Measurements from ENCODE around the gene EGFL7.
"Not testable (repeated sequence)": the region's sequence is repeated elsewhere in the genome, so short reads cannot be mapped to it uniquely, and the experiment has no call there.

Gene EGFL7

DNA sequence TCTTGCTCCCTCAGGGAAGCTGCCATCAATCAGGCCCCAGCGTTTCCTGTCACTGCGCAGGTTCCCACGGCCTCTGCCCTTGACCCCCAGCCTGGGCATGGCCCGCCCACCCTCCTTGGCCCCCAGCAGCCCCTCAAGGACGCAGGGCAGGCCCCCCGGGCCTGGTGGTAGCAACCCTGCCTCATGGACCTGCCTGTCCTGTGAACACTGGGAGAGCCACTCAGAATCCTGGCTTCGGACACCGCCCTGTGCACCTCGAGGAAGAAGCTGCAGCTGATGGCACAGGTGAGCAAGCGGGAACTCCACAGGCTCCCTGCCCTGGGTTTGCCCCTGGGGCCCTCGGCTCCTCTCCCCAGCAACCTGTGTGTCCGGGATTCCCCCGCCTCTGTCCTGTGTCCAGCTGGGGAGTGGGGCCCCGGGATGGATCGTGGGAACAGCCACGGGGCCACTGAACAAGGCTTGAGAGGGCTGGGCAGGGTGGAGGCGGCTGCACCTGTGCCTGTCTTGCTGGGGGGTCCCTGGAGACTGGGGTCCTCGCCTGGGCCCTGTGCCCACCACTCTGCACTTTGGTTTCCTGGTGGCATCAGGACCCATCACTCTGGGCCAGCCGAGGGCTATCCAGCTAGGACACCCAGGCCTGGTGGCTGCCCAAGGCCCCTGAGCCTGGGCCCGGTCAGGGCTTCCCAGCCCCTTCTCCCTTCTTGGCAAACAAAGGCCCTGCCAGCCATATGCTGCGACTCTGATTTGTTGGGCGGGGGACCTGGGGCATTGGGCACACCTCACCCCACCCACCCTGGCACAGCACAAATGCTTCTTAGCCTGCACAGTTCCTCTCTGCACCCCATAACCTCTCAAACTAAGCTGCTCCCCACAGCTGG is 33.5 kb upstream of the EGFL7 start:
- TF ChIP-seq, protein P1, sequence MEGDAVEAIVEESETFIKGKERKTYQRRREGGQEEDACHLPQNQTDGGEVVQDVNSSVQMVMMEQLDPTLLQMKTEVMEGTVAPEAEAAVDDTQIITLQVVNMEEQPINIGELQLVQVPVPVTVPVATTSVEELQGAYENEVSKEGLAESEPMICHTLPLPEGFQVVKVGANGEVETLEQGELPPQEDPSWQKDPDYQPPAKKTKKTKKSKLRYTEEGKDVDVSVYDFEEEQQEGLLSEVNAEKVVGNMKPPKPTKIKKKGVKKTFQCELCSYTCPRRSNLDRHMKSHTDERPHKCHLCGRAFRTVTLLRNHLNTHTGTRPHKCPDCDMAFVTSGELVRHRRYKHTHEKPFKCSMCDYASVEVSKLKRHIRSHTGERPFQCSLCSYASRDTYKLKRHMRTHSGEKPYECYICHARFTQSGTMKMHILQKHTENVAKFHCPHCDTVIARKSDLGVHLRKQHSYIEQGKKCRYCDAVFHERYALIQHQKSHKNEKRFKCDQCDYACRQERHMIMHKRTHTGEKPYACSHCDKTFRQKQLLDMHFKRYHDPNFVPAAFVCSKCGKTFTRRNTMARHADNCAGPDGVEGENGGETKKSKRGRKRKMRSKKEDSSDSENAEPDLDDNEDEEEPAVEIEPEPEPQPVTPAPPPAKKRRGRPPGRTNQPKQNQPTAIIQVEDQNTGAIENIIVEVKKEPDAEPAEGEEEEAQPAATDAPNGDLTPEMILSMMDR (IDR thresholded peaks at IDR 0.05; ENCODE audit: control insufficient read depth, extremely low read depth, insufficient read depth) = no peak
- no peak for DNase-seq (ENCODE audit: low read depth)
- no peak overlapping the region for H3K4me3 ChIP-seq (ENCODE audit: low read depth, low read length)

DNA sequence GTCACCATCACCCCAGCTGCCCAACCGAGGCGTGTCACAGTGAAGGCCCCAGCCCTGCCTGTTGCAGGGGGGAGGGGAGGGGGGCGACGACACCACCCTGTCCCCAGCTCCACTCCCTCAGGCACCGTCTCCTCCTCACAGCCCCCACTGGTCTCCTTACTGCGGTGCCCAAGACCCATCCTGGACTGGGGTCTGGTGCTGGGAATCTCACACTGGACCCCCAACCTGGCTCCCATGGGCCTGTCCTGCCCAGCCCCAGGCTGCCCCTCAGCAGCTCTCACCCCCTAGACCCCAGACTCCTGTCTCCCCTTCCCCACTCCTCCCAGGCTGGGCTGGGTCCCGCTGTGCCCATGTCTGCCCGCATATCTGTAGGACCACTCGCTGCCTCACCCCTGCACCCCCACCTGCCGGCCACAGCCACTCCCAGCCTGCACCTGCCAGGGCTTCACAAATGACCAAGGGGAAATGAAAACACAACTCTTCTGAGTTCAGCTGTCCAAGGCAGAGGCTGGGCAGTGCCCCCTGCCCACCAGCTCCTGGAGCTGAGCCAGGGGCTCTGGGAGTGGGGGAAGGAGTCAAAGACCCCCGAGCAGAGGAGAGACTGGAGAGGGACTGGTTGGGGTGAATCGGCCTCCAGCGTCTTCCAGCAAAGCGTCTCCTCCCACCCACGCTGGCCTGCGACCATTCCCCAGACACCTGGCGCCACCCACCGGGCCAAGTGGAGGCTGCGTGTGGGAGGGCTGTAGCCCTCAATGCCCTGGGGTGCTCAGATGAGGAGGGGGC is 32.6 kb upstream of the EGFL7 start:
- TF ChIP-seq, protein P1 (IDR thresholded peaks at IDR 0.05; ENCODE audit: control insufficient read depth, extremely low read depth, insufficient read depth) = peak; percentile 65
- no peak for DNase-seq (ENCODE audit: low read depth)
- H3K4me3 ChIP-seq (ENCODE audit: low read depth, low read length) = no peak overlapping the region

DNA sequence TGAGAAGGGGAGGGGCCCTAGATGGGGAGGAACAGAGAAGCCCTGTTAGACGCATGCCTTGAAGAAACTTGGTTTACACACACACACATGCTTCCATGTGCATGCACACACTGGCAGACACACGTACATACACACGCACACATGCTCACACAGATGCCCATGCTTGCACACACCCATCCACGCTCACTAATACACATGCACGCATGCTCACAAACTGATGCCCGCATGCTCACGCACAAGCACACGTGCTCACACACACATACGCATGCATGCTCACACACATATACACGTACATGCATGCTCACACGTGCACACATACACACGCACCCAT is 32.1 kb upstream of the EGFL7 start:
- DNase-seq (ENCODE audit: low read depth) = no peak
- TF ChIP-seq, protein P1 (IDR thresholded peaks at IDR 0.05; ENCODE audit: control insufficient read depth, extremely low read depth, insufficient read depth) = no peak
- no peak overlapping the region for H3K4me3 ChIP-seq (ENCODE audit: low read depth, low read length)

DNA sequence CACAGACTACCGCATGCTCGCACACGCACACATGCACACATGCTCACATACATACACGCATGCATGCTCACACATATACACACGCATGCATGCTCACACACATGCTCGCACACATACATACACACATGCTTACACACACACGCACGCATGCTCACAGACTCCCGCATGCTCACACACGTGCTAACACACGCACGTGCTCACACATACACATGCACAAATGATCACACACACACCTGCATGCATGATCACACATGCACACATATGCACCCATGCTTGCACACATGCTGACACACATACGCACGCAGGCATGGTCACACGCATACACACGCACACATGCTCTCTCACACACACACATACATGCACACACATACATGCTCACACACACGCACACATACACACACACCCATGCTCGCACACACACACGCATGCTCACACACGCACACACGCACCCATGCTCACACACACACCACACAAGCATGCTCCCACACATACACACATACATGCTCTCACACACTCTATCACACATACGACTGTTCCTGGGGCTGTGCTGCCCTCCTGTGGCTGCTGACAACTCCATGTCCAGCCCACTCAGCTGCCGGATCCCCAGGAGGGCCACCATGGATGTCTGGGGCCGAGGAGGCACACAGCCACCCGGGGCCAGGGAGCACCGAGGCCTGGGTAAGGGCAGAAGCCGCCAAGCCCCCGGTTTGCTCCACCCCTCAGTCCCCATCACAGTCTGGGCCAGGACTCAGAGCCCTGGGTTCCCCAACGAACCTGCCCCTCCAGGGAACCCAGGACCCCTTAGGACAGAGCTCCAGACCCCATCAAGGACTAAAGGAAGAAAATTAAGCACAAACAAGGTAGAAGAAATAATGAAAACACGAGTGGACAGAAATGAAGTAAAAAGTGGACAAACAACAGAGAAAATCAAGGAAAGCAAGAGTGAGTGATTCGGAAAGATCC is 31.4 kb upstream of the EGFL7 start:
- peak; percentile 46 for DNase-seq (ENCODE audit: low read depth)
- TF ChIP-seq, protein P1 (IDR thresholded peaks at IDR 0.05; ENCODE audit: control insufficient read depth, extremely low read depth, insufficient read depth) = peak; percentile 98
- no peak overlapping the region for H3K4me3 ChIP-seq (ENCODE audit: low read depth, low read length)

DNA sequence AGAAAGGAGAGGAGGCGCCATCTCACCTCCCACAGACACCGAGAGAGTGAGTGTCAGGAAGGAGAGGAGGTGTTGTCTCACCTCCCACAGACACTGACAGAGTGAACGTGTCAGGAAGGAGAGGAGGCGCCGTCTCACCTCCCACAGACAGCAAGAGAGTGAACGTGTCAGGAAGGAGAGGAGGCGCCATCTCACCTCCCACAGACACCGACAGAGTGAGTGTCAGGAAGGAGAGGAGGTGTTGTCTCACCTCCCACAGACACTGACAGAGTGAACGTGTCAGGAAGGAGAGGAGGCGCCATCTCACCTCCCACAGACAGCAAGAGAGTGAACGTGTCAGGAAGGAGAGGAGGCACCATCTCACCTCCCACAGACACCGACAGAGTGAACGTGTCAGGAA is 30.6 kb upstream of the EGFL7 start:
- not testable (repeated sequence) for H3K4me3 ChIP-seq (ENCODE audit: low read depth, low read length); DNase-seq (ENCODE audit: low read depth)

DNA sequence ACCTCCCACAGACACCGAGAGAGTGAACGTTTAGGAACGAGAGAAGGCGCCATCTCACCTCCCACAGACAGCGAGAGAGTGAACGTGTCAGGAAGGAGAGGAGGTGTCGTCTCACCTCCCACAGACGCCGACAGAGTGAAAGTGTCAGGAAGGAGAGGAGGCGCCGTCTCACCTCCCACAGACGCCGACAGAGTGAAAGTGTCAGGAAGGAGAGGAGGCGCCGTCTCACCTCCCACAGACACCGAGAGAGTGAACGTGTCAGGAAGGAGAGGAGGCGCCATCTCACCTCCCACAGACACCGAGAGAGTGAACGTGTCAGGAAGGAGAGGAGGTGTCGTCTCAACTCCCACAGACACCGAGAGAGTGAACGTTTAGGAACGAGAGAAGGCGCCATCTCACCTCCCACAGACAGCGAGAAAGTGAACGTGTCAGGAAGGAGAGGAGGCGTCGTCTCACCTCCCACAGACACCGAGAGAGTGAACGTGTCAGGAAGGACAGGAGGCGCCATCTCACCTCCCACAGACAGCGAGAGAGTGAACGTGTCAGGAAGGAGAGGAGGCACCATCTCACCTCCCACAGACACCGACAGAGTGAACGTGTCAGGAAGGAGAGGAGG is 30.1 kb upstream of the EGFL7 start:
- not testable (repeated sequence) for H3K4me3 ChIP-seq (ENCODE audit: low read depth, low read length); DNase-seq (ENCODE audit: low read depth)

DNA sequence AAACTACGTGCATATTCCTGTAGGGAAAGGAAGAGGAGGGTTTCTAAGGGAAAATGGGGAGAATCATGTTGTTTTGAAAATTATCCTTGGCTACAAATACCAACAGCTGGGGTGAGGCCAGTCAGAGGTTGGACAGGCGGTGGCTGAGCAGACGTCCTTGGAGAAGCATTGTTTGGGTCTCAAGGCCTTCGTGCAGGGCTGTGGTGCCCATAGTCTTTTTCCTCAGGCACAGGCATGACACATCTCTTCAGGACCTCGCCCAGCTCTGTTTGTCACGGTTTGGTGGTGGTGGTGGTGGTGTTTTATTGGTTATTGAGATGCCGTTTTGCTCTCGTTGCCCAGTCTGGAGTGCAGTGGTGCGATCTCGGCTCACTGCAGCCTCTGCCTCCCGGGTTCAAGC is 27.8 kb upstream of the EGFL7 start:
- DNase-seq (ENCODE audit: low read depth) = no peak
- H3K4me3 ChIP-seq (ENCODE audit: low read depth, low read length) = no peak overlapping the region
- TF ChIP-seq, protein P1 (IDR thresholded peaks at IDR 0.05; ENCODE audit: control insufficient read depth, extremely low read depth, insufficient read depth) = no peak
